ENCODE results near the gene CTSW.
"Not testable (repeated sequence)": the region's sequence is repeated elsewhere in the genome, so short reads cannot be mapped to it uniquely, and the experiment has no call there.

CTSW gene

DNA sequence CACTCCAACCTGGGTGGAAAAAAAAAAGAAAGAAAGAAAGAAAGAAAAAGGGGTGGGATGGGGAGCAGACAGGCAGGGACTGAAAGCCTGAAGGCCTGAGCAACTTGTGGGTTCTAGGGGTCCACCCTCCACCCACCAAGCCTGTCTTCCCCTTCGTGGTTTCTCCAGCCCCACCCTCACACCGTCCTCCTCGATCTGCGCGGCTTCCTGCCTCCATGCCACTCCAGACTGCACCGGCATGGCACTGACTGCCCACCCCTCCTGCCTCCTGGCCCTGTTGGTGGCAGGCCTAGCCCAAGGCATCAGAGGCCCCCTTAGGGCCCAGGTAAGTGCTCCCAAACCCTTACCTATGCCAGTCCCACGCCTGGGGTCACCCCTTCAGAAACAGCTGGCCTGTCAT lies at the start of gene CTSW:
Gene CTSW (plus strand): TSS at position 221 of the 400 bp plus-strand sequence. CDS start 18 bp downstream, at position 239.
- no peak for DNase-seq (ENCODE audit: low read depth in 2 of 2, low spot score in 1 of 2)

DNA sequence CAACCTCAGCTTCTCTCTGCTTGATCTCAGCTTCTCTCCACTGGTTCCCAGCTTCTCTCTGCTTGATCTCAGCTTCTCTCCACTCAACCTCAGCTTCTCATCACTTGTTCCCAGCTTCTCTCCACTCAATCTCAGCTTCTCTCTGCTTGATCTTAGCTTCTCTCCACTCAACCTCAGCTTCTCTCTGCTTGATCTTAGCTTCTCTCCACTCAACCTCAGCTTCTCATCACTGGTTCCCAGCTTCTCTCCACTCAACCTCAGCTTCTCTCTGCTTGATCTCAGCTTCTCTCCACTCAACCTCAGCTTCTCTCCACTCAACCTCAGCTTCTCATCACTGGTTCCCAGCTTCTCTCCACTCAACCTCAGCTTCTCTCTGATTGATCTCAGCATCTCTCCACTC lies 47.4 kb upstream of the CTSW start:
- DNase-seq (ENCODE audit: low read depth in 2 of 2, low spot score in 1 of 2): not testable (repeated sequence)

DNA sequence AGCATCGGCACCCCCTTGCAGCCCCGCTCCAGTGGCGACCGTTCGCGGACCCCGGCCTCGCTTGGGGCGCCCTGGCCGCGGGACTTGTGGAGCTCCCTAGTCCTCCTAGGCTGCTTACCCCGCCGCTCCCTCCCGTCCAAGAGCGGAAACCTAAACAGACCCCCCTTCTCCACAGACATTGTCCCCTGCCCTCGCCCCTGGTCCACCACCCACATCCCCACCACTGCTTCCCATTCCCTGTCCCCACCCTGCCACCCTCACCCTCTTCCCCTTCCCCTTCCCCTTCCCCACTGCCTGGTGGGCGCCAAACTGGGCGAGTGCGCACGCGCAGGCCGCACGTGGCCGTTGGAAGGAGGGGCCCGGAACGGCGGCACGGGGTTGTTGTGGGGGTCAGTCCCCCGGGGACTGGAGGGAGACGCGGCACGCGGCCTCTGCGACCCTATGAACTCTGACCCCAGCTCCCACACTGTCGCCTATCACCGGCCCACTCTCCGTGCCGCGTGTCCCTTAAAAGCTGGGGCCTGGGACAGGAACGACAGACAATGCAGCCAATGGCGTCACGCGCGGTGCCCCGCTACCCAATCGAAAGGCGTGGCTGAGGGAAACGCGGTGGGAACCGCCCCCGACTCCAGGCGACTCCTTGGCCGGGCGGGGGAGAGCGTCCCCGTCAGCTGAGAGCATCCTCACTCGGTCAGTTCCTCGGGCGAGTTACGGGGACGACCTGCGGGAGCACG lies 46.2 kb upstream of the CTSW start, which contains the start of gene SNX32:
Gene SNX32 (plus strand): TSS at position 667 of the 734 bp plus-strand sequence. CDS start 103 bp downstream, outside the sequence.
- peak; percentile 81 to 92 for DNase-seq (ENCODE audit: low read depth in 2 of 2, low spot score in 1 of 2)

DNA sequence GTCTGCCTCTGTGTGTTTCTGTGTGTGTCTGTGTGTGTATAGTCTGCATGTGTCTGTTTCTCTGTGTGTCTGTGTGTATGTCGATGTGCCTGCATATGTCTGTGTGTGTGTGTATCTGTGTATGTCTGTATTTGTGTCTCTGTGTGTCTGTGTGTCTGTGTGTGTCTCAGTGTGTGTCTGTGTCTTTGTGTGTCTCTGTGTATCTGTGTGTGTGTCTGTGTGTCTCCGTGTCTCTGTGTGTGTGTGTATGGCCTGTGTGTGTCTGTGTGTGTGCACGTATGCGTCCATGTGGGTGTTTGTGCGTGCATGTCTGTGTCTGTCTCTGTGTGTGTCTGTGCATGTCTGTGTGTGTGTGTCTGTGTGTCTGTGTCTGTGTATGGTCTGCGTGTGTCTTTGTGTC lies 45.4 kb upstream of the CTSW start:
- DNase-seq (ENCODE audit: low read depth in 2 of 2, low spot score in 1 of 2): no peak

GRCh38 chr11:65842144-65842543 lies 37.5 kb upstream of the CTSW start:
- DNase-seq (ENCODE audit: low read depth in 2 of 2, low spot score in 1 of 2): no peak

GRCh38 chr11:65843811-65844210 lies 35.8 kb upstream of the CTSW start:
- DNase-seq (ENCODE audit: low read depth in 2 of 2, low spot score in 1 of 2): no peak

DNA sequence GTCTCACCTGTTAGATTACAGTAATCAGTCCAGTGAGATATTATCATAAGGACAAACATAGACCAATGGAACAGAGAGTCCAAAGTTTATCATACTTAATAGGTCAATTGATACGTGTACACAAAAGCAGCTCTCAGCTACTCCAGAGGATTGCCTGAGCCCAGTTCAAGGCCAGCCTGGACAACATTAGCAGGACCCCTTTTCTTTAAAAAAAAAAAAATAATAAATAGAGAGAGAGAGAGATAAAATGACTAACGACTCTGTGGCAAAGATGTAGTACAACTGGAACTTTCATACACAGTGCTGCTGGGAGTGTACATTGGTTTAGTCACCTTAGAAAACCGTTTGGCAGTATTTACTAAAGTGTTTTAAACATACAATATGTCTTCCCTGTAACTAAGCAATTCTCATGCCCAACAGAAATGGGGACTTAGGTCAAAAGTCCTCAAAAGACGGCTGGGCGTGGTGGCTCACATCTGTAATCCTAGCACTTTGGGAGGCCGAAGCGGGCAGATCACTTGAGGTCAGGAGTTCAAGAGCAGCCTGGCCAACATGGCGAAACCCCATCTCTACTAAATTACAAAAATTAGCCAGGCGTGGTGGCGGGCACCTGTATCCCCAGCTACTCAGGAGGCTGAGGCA lies 35.3 kb upstream of the CTSW start:
- DNase-seq (ENCODE audit: low read depth in 2 of 2, low spot score in 1 of 2): no peak

- no peak for DNase-seq (ENCODE audit: low read depth in 2 of 2, low spot score in 1 of 2)
Measured at GRCh38 chr11:65847746-65848145, 31.9 kb upstream of the CTSW start.

DNA sequence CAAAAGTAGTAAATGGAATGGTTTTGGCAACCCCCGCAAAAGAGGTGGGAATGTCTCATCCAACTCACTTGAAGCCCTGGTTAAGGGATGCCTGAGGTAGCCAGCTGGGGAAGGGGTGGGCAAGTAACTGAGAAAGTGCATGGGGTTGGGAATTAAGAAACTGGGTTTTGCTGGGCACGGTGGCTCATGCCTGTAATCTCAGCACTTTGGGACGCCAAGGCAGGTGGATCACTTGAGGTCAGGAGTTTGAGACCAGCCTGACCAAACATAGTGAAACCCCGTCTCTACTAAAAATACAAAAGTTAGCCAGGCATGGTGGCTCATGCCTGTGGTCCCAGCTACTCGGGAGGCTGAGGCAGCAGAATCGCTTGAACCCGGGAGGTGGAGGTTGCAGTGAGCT lies 30.9 kb upstream of the CTSW start:
- not testable (repeated sequence) for DNase-seq (ENCODE audit: low read depth in 2 of 2, low spot score in 1 of 2)

- no peak for DNase-seq (ENCODE audit: low read depth in 2 of 2, low spot score in 1 of 2)
Measured at GRCh38 chr11:65849366-65849765, 30.3 kb upstream of the CTSW start.

DNA sequence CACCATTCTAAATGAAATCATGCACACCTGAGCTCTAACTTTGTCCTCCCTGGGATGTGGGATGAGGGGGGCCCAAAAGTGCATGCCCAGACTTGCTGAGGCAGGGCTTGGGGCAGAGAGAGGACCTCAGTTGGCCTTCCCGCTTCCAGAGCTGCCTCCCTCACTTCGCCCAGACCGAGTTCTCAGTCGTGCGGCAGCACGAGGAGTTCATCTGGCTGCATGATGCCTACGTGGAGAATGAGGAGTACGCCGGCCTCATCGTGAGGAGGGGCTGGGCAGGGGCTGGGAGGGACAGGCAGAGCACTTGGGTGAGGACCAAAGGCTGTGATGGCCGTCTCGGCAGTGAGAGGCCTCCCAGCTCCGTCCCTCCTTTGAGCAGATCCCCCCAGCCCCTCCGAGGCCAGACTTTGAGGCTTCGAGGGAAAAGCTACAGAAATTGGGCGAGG lies 29.8 kb upstream of the CTSW start:
- no peak for DNase-seq (ENCODE audit: low read depth in 2 of 2, low spot score in 1 of 2)

GRCh38 chr11:65850217-65851082 lies 29.2 kb upstream of the CTSW start:
- DNase-seq (ENCODE audit: low read depth in 2 of 2, low spot score in 1 of 2): no peak

DNA sequence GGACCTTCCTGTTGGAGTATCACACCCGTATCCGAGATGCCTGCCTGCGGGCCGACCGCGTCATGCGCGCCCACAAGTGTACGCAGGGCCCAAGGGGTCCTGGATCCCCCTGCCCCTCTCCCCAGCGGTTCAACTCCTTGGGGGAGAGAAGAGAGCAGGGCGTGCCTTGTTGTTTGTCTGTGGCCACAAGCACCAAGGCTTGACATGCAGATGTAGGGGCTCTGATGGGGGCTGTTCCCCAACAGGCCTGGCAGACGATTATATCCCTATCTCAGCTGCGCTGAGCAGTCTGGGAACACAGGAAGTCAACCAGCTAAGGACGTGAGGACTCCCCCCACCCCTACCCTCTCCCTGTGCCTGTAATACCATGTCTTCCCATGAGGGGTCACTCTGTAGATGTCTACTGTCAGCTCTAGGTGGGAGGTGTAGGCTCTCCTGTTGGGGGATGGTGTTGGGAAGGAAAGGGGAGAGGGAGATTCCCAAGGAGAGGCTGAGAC lies 28.5 kb upstream of the CTSW start:
- no peak for DNase-seq (ENCODE audit: low read depth in 2 of 2, low spot score in 1 of 2)

DNA sequence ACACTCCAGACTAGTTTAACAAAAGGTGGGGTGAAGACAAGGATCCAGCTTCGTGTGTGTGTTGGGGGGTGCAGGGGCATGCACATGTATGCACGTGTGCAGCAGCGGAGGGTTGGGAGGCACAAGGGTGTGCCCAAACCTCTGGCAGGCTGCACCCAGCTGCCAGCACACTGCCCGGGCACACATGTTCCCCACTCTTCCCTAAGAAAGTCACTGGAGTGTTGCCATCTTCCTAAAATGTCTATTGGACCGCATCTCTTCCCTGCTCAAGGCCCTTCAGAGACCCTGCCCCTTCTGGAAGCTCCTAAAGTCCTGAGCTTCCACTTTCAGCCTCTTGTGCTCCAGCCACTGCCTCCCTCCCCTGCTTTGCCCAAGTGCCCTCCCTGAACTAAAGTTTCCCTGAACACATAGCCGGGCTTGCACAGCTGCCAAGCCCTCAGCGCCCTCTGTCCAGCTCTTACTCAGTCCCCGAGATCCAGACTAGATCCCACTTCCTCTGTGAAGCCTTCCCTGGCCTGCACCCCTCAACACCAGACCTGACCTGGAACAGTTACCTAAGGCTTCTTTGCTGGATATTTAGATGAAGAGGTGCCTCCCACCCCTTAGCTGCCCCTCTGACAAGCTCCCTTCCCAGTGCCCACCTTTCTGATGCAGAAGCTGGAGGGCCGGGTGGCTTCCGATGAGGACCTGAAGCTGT lies 27.7 kb upstream of the CTSW start:
- no peak for DNase-seq (ENCODE audit: low read depth in 2 of 2, low spot score in 1 of 2)

DNA sequence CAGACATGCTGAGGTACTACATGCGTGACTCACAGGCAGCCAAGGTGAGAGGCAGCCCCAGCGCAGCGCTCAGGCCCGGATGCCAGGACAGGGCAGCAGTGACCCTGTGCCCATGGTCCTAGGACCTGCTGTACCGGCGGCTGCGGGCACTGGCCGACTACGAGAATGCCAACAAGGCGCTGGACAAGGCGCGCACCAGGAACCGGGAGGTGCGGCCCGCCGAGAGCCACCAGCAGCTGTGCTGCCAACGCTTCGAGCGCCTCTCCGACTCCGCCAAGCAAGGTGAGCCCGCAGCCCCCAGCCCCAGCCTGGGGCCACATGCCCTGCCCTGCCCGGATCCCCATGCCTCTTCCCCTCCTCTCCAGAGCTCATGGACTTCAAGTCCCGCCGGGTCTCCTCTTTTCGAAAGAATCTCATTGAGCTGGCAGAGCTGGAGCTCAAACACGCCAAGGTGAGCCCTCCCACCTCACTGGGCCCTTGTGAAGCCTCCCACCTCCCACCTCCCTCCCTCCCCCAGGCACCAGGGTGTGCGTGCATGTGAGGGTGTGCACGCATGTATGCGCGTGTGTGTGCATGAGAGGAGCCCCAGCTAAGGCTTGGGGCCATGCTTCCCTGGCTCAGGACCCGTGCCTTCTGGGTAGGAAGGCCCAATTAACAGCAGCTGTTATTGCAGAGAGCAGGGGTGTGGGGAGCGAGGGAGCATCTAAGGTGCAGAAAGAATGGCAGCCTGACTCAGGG lies 27.0 kb upstream of the CTSW start:
- DNase-seq (ENCODE audit: low read depth in 2 of 2, low spot score in 1 of 2): no peak

- no peak for DNase-seq (ENCODE audit: low read depth in 2 of 2, low spot score in 1 of 2)
Measured at GRCh38 chr11:65853246-65853979, 26.2 kb upstream of the CTSW start.

GRCh38 chr11:65854161-65854592 lies 25.5 kb upstream of the CTSW start:
- DNase-seq (ENCODE audit: low read depth in 2 of 2, low spot score in 1 of 2): no peak

GRCh38 chr11:65854852-65855837 lies 24.5 kb upstream of the CTSW start:
- no peak for DNase-seq (ENCODE audit: low read depth in 2 of 2, low spot score in 1 of 2)

Data from stimulated activated CD8-positive, alpha-beta memory T cell treated with anti-CD3 and anti-CD28 coated beads, Interleukin-4, amount 100 ng/mL, for 1 hour (primary cell).